ENCODE data around the gene MYO7A. TPM values are rescaled to one million over a fixed set of nuclear protein-coding genes. Genes with fewer than 3 reads are reported as not detected.

MYO7A gene
- total RNA-seq, 1 donor from 2014 or later, result 2.2 TPM

DNA sequence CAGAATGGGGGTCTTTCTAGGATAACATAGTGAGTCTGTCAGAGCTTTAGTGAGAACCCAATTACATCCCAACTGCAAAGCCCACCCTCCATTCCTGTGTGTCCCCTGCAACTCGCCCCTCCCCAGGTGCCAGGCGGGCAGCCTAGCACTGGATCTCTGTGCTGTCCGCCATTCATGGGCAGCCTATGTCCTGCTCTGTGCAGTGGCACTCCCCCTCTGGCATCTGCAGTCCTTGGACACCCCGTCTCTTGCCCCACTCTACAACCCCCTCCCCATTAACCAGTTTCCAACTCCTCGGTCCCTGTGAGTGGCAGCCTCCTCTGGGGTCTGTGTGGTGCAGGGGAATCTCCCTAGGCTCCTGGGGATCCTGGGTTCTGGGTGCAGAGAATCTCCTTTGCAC, 37.0 kb downstream of the MYO7A start:
- Mint-ChIP-seq H3K9me3 (no peaks in the 10 kb centered on the region), H3K4me3 (no peak overlapping the region), H3K4me1 (peaks cover 3% of the 10 kb centered on the region), H3K36me3 (no peaks in the 10 kb centered on the region), H3K27ac (no peak overlapping the region), H3K27me3 (ENCODE audit: low read depth) (peaks cover 2% of the 10 kb centered on the region)
- DNase-seq (ENCODE audit: low spot score in 2 of 2, unreplicated experiment in 2 of 2), result no peak
- TF ChIP-seq, protein P1, sequence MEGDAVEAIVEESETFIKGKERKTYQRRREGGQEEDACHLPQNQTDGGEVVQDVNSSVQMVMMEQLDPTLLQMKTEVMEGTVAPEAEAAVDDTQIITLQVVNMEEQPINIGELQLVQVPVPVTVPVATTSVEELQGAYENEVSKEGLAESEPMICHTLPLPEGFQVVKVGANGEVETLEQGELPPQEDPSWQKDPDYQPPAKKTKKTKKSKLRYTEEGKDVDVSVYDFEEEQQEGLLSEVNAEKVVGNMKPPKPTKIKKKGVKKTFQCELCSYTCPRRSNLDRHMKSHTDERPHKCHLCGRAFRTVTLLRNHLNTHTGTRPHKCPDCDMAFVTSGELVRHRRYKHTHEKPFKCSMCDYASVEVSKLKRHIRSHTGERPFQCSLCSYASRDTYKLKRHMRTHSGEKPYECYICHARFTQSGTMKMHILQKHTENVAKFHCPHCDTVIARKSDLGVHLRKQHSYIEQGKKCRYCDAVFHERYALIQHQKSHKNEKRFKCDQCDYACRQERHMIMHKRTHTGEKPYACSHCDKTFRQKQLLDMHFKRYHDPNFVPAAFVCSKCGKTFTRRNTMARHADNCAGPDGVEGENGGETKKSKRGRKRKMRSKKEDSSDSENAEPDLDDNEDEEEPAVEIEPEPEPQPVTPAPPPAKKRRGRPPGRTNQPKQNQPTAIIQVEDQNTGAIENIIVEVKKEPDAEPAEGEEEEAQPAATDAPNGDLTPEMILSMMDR (IDR thresholded peaks at IDR 0.05; ENCODE audit: unreplicated experiment), result no peak

DNA sequence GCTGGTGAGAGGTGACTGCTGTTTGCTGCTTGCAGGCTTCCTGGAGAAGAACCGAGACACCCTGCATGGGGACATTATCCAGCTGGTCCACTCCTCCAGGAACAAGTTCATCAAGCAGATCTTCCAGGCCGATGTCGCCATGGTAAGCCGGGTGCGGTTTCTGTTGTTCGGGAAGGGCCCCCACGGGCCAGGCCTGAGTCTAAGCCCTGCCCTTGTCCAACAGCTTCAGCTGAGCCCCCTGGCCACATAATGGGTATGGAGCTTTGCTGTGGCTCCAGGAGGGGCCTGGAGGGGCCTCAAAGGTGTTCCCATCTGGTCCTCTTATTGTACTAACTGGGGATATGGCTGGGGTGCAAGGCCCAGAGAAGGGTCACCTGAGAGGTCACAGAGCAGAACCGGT, 38.0 kb downstream of the MYO7A start:
- peaks cover 12% of the 10 kb centered on the region for H3K4me1 Mint-ChIP-seq
- no peak for DNase-seq (ENCODE audit: low spot score in 2 of 2, unreplicated experiment in 2 of 2)
- H3K9me3 Mint-ChIP-seq, result no peaks in the 10 kb centered on the region

DNA sequence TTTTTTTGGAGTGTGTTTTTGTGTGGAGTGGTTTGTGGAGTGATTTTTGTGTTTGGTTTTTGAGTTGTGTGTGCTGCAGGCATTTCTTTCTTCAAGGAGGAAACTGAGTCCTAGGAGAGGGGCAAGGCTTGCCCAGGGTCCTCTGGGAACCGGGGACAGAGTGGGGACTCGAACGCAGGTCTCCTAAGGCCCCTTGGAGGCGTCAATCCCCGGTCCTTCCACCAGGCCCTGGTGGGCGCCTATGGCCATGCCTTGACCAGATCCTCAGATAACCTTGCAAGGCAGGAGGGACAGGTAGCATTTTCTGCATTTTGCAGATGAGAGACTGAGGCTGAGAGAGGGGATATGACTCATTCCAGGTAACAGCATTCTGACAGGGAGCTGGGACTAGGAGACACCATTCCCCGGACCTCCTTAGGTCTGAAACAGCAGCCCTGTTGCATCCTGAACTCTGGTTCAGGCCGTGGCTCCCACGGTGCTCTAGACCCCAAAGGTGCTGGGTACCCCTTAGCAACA, 39.1 kb downstream of the MYO7A start:
- Mint-ChIP-seq H3K27ac (no peak overlapping the region), H3K36me3 (no peaks in the 10 kb centered on the region), H3K27me3 (ENCODE audit: low read depth) (no peaks in the 10 kb centered on the region), H3K4me3 (no peak overlapping the region), H3K4me1 (peaks cover 12% of the 10 kb centered on the region), H3K9me3 (no peaks in the 10 kb centered on the region)
- no peak for DNase-seq (ENCODE audit: low spot score in 2 of 2, unreplicated experiment in 2 of 2)
- TF ChIP-seq, protein P1 (IDR thresholded peaks at IDR 0.05; ENCODE audit: unreplicated experiment), result no peak

More for the DNA sequence above, 38.0 kb downstream of the MYO7A start:
- TF ChIP-seq, protein P1 (IDR thresholded peaks at IDR 0.05; ENCODE audit: unreplicated experiment), result no peak
- H3K27ac Mint-ChIP-seq, result no peak overlapping the region
- peaks cover 2% of the 10 kb centered on the region for H3K27me3 Mint-ChIP-seq (ENCODE audit: low read depth)
- H3K36me3 Mint-ChIP-seq, result no peaks in the 10 kb centered on the region
- no peak overlapping the region for H3K4me3 Mint-ChIP-seq

DNA sequence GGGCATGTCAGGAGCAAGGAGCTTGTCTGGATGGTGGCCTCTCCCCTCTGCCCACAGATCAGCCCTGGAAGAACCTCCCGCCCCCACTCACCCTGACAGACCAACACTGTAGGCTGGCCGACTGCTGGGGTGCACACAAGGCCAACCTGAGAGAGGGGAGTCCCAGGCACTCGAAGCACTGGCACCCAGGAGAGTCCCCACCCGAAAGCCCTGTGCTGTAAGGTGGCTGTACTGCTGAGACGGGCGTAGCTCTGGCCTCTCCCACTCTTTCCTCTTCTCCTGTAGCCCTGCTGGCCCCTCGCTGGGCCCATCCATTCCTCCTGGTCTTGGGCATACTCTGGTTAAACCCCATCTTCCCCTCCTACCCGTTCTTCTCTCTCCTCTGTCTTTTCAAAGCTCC, 39.7 kb downstream of the MYO7A start:
- TF ChIP-seq, protein P1 (IDR thresholded peaks at IDR 0.05; ENCODE audit: unreplicated experiment), result no peak
- no peak overlapping the region for H3K27ac Mint-ChIP-seq
- peaks cover 12% of the 10 kb centered on the region for H3K4me1 Mint-ChIP-seq
- no peaks in the 10 kb centered on the region for H3K27me3 Mint-ChIP-seq (ENCODE audit: low read depth)
- no peak for DNase-seq (ENCODE audit: low spot score in 2 of 2, unreplicated experiment in 2 of 2)
- H3K4me3 Mint-ChIP-seq, result no peak overlapping the region
- no peaks in the 10 kb centered on the region for H3K9me3 Mint-ChIP-seq
- H3K36me3 Mint-ChIP-seq, result no peaks in the 10 kb centered on the region

DNA sequence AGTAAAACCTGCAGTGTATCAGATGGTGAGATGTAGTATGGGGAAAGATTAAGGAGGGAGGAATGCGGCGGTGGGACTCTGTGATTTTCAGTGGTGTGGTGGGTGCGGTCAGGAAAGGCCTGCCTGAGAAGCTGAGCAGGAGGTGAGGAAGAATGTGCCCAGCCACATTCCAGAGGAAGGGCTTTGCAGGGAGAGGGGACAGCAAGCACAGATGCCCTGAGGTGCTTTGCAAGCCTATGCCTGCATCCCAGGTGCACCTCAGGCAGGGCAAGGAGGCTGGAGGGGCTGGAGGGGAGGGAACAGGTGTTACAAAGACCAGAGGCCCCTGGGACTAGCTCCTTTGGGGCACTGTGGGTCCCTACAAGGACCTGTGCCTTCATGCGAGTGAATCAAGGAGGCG, 42.1 kb downstream of the MYO7A start:
- Mint-ChIP-seq H3K27ac (peak overlapping the region; percentile 83), H3K36me3 (no peaks in the 10 kb centered on the region), H3K4me3 (no peak overlapping the region), H3K27me3 (ENCODE audit: low read depth) (no peaks in the 10 kb centered on the region), H3K4me1 (peaks cover 19% of the 10 kb centered on the region), H3K9me3 (no peaks in the 10 kb centered on the region)
- no peak for DNase-seq (ENCODE audit: low spot score in 2 of 2, unreplicated experiment in 2 of 2)
- TF ChIP-seq, protein P1 (IDR thresholded peaks at IDR 0.05; ENCODE audit: unreplicated experiment), result no peak

DNA sequence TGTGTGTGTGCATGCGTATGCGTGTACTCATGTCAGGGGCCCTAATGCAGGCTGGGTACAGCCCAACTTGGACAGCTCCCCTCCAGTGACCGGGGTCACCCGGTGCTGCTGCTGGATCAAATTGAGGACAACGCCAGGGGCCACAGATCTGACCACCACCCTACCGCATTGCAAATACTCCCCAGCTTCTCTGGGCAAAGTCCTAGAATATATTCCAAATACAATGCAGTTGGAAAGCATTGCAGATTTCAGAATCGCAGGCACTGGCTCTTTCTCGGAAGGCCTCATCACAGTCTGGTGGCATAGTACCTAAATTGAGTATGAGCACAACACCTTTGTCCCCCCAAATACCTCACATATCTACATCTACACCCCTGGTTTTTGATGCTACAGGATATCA, 43.2 kb downstream of the MYO7A start:
- Mint-ChIP-seq H3K4me3 (no peak overlapping the region), H3K4me1 (peaks cover 19% of the 10 kb centered on the region), H3K27ac (no peak overlapping the region), H3K9me3 (no peaks in the 10 kb centered on the region), H3K36me3 (no peaks in the 10 kb centered on the region), H3K27me3 (ENCODE audit: low read depth) (no peaks in the 10 kb centered on the region)
- no peak for DNase-seq (ENCODE audit: low spot score in 2 of 2, unreplicated experiment in 2 of 2)
- TF ChIP-seq, protein P1 (IDR thresholded peaks at IDR 0.05; ENCODE audit: unreplicated experiment), result no peak

All from mesothelial cell of epicardium (in vitro differentiated cells).